WI38 (cell line): ENCODE results near the gene BSN.
"Not testable (repeated sequence)": the region's sequence is repeated elsewhere in the genome, so short reads cannot be mapped to it uniquely, and the experiment has no call there.

ENCODE experiments used
- H3K4me3 ChIP-seq: 2 replicates; pipeline ENCODE4 v1.5.1; 2011; ENCODE audit warnings: low read depth, mild to moderate bottlenecking, control low read depth, low read length
- CTCF ChIP-seq: IDR thresholded peaks from 2 replicates; pipeline ENCODE4 v1.5.1; 2012; ENCODE audit warnings: low read depth, mild to moderate bottlenecking, control low read depth, low read length

BSN gene

GRCh38 chr3:49683162-49683561 is 128.9 kb downstream of the BSN start:
- no peak overlapping the region for H3K4me3 ChIP-seq
- no peak for TF ChIP-seq CTCF

GRCh38 chr3:49684453-49684852 is 130.2 kb downstream of the BSN start:
- not testable (repeated sequence) for H3K4me3 ChIP-seq

- not testable (repeated sequence) for H3K4me3 ChIP-seq
Observed at GRCh38 chr3:49685103-49685502, 130.8 kb downstream of the BSN start.

- H3K4me3 ChIP-seq = not testable (repeated sequence)
Observed at GRCh38 chr3:49685846-49686245, 131.6 kb downstream of the BSN start.

- peak overlapping the region; percentile 9; the same call in 1 of the 2 replicates for H3K4me3 ChIP-seq
Observed at GRCh38 chr3:49686346-49686745, 132.1 kb downstream of the BSN start.

- H3K4me3 ChIP-seq = peak overlapping the region; percentile 9; the same call in 1 of the 2 replicates
Observed at GRCh38 chr3:49686769-49687423, 132.6 kb downstream of the BSN start.

- not testable (repeated sequence) for H3K4me3 ChIP-seq
Observed at GRCh38 chr3:49687424-49687795, 133.1 kb downstream of the BSN start.

- H3K4me3 ChIP-seq = peak overlapping the region; percentile 93
Observed at GRCh38 chr3:49688338-49689045, 134.2 kb downstream of the BSN start.

- peak within 1 kb of the TSS; percentile 93 for H3K4me3 ChIP-seq
- TF ChIP-seq CTCF = peak; percentile 27; the same call in 1 of the 2 replicates
Observed at GRCh38 chr3:49689046-49689907, 135.0 kb downstream of the BSN start, which contains the start of the genes MST1 and RNF123. Gene MST1 (minus strand): TSS chr3:49689474. CDS start chr3:49688691, 783 bp downstream. Gene RNF123 (plus strand): TSS chr3:49689557. CDS start chr3:49691166, 1,609 bp downstream.

- H3K4me3 ChIP-seq = peak overlapping the region; percentile 93
Observed at GRCh38 chr3:49689908-49690624, 135.8 kb downstream of the BSN start.

- not testable (repeated sequence) for H3K4me3 ChIP-seq
Observed at GRCh38 chr3:49690856-49691255, 136.6 kb downstream of the BSN start.

- H3K4me3 ChIP-seq = not testable (repeated sequence)
Observed at GRCh38 chr3:49691481-49691880, 137.2 kb downstream of the BSN start.

- H3K4me3 ChIP-seq = not testable (repeated sequence)
Observed at GRCh38 chr3:49694409-49695070, 140.3 kb downstream of the BSN start.

- not testable (repeated sequence) for H3K4me3 ChIP-seq
Observed at GRCh38 chr3:49695350-49696015, 141.2 kb downstream of the BSN start.
